DMS79 (cell line): Measurements from ENCODE around the gene TPPP2.

Experiments
- DNase-seq: peaks from one replicate; lab custom pipeline; 2025; lab: John Stamatoyannopoulos, UW

Gene TPPP2

DNA sequence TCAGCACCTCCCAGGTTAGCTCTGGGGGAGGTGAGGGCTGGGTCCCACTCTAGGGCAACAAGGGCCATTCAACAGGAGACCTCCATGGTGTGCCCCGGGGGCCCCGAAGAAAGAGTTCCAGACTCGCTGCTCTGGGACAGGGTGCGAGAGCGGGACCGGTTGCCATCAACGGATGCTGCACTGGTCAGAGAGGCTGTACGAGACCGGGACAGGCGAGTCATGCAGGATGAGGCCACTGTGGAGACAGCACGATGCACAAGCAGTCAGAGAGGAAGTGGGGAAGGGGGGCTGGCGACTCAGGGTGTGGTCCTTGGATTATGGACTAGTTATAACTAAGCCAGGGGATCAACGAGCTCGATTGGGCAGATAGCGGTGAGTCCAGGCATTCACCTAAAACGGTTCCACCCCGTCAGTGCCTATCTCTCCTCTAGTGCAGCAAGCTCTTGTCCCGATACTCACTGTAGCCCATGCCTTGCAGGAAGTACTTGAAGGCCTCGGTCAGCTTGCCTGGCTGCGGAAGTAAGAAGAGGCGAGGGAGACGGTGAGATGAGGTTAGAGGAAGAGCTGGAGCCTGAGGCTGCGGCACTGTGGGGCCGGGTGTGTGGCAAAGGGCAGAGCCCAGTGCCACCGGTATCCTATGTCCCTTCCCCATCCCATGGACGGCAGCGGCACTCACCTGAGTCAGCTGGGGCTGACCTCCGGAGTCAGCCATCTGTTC lies 12.3 kb upstream of the TPPP2 start:
- DNase-seq, result no peak

DNA sequence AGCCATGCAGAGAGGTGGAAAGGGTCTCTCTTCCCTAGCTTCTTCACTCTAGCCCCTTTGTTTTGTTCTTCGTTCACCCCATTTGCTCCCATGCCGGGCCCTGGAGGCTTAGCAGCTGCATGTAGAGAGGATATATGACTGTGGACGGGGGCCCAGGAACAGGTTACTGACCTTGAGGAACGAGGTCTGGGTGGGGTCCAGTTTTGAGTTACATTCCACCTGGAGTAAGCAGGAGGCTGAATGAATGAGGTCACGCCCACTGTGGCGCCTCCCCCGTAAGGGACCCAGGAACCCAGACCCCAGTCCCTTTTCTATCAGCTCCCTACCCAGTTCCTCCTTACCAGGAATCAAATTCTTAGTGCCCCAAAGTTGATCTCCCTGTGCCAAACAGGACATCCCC lies 11.7 kb upstream of the TPPP2 start:
- no peak for DNase-seq

DNA sequence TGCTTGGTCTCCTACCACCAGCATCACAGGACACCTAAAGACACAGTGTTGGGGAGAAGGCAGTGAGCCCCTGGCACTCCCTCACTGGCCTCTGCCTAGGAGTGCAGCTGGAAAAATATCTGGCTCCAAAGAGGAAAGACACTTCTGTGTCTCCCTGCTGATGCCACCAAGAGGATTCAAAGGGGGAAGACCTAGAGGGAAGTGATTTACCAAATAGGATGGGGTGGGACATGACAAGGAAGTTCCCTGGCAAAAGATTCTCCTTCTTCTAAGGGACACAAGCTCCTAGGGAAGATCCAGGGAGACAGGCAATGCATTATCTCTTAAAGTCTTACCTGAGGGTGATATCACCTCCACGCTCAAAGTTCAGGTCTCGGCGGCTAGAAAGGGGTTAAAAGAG lies 11.2 kb upstream of the TPPP2 start:
- no peak for DNase-seq

DNA sequence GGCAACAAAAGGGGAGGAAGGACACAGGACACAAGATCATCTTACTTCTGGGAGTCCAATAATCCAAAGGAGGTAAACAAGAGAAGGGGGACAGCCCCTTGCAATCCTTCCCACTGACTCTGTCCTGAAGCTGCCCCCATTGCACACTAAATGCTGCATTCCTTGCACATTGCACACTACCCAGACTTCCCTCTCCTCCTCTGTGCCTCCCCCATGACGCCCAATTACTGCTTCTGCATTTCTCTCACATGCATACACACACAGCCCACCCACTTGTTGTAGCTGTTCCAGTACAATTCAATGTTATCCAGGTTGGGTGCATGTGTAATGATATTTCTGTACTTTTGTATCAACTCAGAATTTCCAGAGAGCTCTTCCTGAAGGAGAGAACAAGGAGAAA lies 10.7 kb upstream of the TPPP2 start:
- DNase-seq, result no peak

DNA sequence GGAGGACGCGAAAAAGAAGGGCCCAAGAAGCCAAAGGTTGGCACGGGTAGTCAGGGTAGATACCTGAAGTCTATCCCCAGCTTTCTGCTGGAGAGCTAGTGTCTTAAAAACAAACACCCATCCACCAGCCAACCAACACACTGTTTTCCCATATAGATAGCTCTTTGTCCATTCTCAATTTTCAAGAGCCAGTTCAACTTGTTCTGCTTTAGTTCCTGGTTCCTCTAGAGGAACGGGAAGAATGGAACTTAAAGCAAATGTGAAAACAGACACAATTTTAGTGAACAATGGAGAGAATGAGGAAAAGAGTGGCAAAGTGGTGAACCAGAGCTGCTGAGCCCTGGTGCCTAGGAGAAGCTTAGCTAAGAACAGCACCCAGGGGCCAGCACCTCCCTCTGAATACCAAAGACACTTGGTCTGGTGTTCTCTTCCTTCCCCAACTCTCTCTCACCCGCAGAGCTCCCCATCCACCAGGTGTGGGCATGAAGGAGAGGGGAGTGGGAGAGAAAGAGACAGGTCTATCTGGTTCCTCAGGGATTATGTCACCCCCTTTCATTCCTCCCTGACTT lies 9.0 kb upstream of the TPPP2 start:
- no peak for DNase-seq

DNA sequence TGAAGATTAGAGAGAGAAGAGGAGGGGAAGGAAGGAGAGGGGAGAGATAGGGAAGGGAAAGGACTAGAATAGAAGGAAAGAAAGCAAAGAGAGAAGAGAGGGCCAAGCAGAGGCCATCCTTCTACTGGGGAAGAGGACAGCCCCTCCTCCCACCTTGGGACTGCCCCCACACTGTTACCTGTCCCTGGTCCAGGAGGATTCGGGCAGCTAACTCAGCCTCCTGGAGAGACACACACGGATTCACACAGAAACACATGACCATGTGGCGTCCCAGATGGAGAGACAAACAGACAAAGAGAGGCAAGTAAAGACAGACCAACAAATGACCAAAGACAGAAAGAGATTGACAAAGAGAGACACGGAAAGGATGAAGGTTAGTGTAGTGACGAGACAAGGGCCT lies 7.3 kb upstream of the TPPP2 start:
- DNase-seq, result no peak

DNA sequence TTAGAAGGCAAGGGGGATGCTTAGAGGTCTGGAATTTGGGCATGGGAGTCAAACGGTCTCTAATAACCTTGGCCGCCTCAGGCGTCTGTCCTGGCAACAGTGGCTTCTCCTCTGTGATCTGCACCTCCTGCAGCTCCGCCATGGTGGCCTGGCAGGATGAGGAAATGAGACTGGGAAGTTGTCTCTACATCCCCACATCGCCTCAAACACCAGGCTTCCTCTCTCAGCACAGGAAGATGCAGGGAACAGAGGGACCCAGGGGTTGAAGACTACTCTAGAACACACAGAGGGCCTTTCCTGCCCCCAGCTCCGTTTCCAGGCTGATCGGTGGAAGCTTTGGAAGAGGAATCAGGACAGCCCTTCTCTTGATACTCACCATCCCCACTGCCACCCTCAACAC lies 6.8 kb upstream of the TPPP2 start:
- no peak for DNase-seq

DNA sequence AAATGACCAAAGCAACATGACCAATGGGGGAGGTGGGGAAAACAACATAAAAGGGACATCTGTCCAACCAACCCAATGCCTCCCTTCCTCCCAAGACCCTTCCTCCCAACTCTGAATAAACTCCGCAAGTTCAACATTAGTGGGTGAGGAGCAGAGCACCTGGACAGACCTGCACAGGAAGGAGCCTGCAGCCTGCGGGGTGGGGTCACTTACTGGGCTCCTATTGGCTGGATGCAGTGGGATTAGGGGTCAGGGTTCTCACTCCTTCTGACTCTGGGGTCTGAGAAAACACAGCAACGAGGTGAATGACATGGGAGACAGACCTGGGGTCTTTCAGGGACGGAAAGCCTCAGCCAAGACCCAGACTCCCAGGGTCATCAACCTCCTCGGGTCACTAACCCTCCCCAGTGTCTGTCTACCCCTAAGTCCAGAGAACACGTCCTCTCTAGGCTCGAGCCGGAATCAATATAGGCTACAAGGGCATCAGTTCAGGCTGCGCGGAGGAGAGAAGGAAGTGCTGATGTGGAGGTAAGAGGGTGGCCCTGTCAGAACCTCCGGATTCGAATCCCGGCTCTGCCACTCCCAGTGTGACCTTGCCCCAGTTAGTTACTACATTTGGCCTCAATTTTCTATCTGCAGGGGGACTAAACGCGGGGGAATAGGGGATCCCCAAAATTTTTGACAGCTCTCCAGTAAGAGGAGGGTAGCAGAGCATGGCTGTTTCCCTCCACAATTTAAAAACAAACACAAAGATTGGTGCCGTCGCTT lies 6.0 kb upstream of the TPPP2 start:
- DNase-seq, result no peak

DNA sequence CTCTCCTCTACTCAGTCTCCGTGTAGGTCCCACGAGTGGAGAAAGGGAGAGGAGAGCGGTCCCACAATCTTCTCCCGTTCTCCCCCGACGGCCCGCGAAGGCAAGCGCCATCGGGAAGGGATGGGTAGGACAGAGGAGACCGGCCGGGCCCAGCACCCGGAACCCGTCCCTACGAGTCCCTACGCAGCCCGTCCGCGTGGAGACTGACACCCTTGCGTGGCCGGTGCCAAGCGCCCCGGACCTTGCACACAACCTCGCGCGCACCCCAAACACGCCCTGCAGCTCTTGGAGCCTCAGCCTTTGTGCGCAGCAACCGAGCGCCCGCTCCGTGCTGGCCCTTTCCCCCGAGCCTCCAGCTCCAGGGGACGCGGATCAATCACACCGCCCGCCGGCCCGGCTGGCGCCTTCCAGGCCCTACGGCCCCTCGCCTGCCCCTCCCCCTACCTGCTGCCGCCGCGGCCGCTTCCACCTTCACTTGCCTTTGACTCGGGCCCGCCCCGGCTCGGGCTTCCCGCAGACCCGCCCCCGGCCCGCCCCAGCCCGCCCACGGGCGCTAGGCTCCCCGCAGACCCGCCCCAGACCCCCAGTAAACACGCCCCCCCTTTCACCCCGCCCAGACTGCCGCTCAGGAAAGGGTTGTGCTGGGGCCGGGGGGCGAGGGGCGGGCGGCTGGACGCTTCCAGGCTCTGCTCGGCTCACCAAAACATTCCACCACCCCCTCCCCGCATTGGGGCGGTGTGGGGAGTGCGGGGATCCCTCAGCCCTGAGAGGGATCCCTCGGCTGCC lies 5.2 kb upstream of the TPPP2 start, which contains the start of gene NDRG2:
NDRG2 (minus strand) TSS at position 477 of the 786 bp plus-strand sequence. CDS start 1,746 bp downstream, outside the sequence.
- DNase-seq, result peak; percentile 60

DNA sequence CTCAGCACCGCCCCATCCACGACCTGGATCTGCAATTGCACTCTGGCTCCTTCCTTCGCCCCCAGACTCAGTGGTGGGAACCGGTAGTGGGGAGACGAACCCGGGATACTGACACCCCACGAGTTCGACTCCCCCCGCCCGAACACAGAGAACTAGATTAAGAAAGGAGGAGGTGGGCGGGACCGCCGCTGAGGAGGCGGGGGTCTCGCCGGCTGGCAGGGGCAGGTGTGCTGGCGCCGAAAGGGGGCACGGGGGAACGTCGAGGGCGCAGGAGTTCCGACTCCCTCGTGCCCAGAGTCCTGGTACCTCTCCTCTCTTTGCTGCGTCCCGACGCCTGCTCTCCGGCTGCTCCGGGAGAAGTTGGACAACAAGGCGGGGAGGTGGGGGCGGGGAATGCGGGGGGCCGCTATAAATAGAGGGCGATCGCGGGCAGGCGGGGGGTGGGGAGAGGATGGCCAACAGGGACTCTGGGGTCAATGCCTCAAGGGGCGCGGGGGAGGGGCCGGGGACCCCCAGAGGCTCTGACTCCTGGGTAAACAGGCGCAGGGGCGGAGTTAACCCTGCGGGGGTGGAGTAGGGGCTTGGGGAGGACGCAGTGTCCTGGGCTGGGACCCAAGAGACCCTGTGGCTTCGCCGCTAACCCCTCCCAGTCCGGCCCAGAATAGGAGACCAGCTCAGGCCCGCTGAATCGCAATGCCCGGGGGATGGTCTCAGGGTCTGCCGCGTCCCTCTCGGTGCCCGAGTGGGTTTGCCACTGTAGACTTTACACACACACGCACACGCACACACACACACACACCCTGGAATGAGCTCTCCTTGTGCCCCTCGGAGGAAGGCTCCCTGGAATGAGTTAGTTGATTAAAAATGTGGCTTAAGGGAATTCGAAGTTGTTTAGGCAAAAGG lies 4.4 kb upstream of the TPPP2 start:
- DNase-seq, result no peak

DNA sequence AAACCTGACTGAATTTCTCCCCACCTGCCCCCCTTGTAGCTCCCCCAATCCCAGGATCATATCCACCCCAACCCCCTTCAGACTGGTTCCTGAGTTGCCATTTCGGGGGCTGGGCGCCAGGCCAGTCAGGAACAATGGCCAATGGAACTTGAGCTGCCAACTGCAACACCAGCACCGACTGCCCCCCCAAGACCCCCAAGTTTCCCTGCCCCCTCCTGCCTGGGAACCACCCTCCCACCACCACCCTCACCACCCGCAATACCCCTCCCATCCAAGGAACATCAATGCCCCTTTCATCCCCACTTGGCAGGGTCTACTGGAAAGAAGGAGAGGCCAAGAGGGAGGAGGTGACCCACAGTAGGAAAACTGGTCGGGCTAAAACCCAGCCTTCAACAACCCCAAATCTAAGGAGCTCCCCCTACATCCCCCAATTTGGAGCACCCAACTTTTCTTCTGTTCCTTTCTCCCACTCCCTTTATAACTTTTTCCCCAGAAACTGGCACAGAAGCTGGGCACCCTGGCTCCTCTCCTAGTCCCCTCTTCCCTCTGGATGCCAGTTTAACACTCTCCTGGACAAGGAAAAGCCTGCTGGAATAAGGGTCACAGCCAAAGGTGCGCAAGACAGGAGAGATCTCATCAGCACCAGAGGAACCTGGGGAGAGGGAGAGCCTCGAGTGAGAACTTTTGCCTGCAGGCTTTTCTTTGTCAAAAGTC lies 3.6 kb upstream of the TPPP2 start:
- no peak for DNase-seq

DNA sequence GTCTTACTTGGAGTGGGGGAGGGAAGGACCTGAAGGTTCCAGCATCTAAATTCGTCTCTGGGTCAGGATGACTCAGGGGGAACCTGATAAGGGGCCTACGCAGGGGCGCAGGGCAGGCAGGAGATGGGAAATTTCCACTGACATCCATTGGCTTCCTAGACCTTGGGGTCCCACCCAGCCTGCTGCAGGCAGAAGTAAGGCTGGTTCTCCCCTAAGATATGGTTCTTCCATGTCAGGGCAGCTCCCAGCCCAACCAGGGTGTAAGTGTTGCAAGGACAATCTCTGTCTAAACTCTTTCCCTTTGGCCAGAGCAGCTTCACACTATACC lies 3.1 kb upstream of the TPPP2 start:
- no peak for DNase-seq

DNA sequence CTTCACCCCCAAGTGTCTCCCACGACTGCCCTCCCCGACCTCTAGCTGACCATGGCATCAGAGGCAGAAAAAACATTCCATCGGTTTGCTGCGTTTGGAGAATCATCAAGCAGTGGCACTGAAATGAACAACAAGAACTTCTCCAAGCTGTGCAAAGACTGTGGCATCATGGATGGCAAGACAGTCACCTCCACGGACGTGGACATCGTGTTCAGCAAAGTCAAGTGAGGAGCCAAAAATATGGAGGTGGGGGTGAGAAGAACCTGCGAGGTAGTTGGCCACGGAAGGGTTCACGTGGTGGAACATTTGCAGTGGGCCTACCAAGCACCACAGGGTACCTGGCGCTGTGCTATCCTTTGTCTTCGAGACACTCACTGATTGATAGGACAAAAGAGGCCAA lies 514 bp downstream of the TPPP2 start:
- DNase-seq, result no peak

DNA sequence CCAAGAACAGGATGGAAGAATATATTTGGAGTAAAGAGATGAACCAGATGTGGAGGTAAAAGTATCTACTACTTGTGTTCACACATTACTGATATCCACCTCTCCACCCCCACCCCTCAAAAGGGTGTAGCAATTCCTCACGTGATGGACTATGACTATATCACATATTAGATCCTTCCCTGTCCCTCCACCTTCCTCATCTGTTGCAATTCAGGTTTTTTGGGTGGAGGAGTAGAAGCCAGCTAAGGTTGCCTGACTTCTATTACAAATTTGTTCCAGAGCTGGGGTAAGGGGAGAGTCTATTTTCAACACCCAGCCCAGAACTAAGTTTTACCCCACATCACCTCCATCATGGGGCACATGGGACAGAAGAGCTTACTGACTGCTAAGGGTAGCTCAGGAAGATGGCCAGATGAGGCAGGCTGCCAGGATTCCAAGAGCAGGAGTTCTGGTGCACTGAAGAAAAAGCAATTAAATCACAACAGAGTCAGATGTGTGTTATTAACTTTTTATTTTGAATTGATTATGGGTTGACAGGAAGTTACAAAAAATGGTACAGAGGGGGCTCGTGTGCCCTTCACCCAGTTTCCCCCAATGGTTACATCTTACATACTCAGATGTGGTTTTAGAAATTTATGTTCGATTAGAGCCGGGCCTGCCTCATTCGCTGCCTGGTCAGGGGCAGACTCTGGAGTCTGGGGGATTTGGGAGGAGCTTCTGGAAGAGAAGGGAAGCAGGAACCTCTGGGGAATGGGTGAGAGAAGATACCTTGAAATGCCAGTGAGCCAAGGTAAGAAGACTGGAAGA lies 2.5 kb downstream of the TPPP2 start:
- no peak for DNase-seq

DNA sequence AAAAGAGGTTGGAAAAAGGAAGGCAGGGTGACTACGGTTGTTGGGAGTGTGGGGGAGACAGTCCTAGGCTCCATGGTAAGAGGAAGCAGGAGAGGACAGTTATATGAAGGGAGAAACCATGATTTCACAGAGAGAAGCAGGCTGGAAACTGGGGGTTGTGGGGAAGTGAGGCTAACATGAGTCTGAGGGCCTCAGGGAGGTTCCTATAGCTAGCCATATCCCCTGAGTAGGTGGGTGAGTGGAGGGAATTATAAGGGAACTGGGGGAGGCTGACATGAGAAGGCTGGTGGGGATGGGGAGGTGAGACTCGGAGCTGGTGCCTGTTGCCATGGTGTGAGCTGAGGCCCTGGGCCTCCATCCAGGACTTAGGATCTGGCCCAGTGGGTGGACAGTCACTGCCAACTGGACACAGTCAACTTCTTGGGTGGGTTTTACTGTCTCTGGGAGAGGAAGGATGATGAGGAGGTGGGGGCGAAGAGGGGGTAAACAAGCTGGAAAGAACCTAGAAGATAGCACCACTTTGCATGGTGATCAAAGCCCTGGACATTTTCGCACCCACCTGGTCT lies 3.2 kb downstream of the TPPP2 start:
- DNase-seq, result no peak

DNA sequence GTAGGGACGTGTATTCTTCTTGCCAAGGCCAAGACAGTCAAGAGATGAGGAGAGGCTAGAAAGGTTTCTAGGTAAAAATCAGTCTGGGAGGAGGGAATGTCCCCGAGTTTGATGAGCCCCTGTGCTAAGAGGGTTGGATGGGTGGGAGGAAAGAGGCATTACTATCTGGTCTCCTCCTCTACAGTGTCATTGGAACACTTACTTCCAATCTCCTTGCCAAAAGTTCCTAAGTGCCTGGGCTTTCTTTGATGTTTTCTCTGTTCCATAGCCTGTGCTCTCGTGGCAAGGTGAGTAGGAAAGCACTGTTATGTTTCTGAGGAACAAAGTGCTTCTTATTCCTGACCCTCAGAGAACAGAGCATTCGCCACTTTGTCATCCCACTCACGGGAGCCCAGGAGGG lies 4.7 kb downstream of the TPPP2 start, which contains the start of gene RNASE13:
RNASE13 (minus strand) TSS at position 101 of the 400 bp plus-strand sequence. CDS start 519 bp downstream, outside the sequence.
- no peak for DNase-seq

DNA sequence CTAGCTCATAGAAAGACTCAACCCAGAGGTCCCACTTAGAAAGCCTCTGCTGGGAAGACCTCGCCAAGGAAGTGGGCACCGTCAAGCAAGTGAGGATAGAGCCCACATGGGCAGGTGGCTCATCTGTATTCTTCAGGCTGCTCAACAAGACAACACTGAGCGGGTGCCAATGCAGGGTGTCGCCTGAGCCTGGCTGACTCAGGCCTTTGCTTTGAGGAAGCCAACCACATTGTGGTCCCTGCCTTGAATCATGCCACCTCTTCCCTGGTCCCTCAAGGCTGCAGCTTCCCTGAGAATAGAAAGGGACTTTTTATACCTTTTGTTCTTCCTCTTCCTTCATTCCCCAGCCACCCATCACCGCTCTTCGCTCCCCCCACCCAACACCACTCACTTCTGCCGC lies 6.7 kb downstream of the TPPP2 start:
- no peak for DNase-seq

DNA sequence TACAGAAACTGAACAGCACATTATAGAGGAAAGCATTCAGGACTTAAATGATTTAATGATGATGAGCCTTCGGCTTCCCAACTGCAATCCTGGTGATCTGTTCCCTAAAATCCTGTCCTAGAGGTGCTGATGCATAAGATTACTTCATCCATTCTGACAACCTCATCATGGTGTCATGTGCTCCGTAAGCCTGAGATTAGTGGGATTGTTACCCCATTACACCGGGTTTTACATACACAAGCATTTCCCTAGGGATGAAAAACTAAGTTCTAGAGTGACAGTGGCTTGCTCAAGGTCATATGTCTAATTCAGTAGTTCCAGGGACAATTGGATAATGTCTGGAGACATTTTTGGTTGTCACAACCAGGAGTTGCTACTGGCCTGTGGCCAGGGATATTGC lies 7.1 kb downstream of the TPPP2 start:
- DNase-seq, result no peak
